ENCODE results near the gene RBM14. TPM values are rescaled to one million over a fixed set of nuclear protein-coding genes. Genes with fewer than 3 reads are reported as not detected.

The RBM14 gene
- total RNA-seq, 1 donor from 2014 or later, result 7.4 TPM

DNA sequence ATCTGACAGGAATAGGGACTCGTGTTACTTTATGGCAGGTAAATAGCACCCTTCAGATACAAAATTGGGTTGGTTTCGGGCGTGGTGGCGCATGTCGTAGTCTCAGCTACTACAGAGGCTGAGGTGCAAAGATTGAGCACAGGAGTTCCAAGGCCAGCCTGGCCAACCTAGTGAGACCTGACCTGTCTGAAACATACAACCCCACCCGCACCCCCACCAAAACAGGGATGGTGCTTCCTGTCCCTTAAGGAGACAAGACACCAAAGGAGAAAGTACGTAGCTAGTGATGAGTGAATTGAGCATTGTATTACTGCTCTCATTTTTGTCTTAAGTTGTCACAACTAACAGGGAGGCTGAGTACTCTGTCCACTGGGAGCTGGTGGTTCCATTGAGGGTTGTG, 36.2 kb downstream of the RBM14 start:
- TF ChIP-seq, protein P1, sequence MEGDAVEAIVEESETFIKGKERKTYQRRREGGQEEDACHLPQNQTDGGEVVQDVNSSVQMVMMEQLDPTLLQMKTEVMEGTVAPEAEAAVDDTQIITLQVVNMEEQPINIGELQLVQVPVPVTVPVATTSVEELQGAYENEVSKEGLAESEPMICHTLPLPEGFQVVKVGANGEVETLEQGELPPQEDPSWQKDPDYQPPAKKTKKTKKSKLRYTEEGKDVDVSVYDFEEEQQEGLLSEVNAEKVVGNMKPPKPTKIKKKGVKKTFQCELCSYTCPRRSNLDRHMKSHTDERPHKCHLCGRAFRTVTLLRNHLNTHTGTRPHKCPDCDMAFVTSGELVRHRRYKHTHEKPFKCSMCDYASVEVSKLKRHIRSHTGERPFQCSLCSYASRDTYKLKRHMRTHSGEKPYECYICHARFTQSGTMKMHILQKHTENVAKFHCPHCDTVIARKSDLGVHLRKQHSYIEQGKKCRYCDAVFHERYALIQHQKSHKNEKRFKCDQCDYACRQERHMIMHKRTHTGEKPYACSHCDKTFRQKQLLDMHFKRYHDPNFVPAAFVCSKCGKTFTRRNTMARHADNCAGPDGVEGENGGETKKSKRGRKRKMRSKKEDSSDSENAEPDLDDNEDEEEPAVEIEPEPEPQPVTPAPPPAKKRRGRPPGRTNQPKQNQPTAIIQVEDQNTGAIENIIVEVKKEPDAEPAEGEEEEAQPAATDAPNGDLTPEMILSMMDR (IDR thresholded peaks at IDR 0.05; ENCODE audit: insufficient read depth, low read length, severe bottlenecking), result no peak
- H3K4me3 ChIP-seq (ENCODE audit: low read depth, low read length), result no peak overlapping the region
- DNase-seq (ENCODE audit: low read depth) (no peak), FAIRE-seq (no peak)
- H3K27me3 ChIP-seq (ENCODE audit: control insufficient read depth, insufficient read depth, low read length), result no peaks in the 10 kb centered on the region
- peaks cover 9% of the 10 kb centered on the region for H3K36me3 ChIP-seq (ENCODE audit: control insufficient read depth, insufficient read depth, low read length)

DNA sequence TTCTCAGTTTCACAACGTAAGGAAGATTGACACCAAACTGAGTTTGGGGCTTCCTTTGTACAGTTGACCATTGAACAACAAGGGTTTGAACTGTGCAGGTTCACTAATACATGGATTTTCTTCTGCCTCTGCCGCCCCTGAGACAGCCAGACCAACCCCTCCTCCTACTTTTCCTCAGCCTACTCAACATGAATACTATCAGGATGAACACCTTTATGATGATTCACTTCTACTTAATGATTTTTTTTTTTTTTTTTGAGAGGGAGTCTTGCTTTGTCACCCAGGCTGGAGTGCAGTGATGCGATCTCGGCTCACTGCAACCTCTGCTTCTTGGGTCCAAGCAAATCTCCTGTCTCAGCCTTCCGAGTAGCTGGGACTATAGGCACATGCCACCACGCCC, 36.7 kb downstream of the RBM14 start:
- FAIRE-seq (no peak), DNase-seq (ENCODE audit: low read depth) (peak; percentile 73)
- Histone ChIP-seq H3K36me3 (ENCODE audit: control insufficient read depth, insufficient read depth, low read length) (peaks cover 10% of the 10 kb centered on the region), H3K27me3 (ENCODE audit: control insufficient read depth, insufficient read depth, low read length) (no peaks in the 10 kb centered on the region), H3K4me3 (ENCODE audit: low read depth, low read length) (no peak overlapping the region)
- TF ChIP-seq, protein P1 (IDR thresholded peaks at IDR 0.05; ENCODE audit: insufficient read depth, low read length, severe bottlenecking), result no peak

DNA sequence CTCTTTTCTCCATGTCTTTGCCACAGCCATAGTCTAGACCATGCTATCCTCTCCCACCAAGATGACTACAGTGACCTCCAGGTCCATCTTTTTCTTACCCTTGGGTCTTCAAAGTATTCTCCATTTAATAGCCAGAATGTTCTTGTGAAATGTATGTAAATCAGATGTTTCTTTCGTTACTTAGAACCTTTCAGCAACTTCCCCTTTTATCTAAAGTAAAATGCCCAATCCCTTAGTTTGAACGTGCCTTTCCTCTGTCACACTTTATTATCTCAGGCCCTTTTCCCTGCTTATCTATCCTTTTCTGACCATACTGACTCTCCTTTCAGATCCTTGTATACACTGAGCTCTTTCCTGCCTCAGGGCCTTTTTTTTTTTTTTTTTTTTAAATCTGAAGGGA, 43.3 kb downstream of the RBM14 start:
- TF ChIP-seq, protein P1 (IDR thresholded peaks at IDR 0.05; ENCODE audit: insufficient read depth, low read length, severe bottlenecking), result no peak
- Histone ChIP-seq H3K36me3 (ENCODE audit: control insufficient read depth, insufficient read depth, low read length) (peaks cover 10% of the 10 kb centered on the region), H3K27me3 (ENCODE audit: control insufficient read depth, insufficient read depth, low read length) (no peaks in the 10 kb centered on the region), H3K4me3 (ENCODE audit: low read depth, low read length) (no peak overlapping the region)
- no peak for FAIRE-seq
- DNase-seq (ENCODE audit: low read depth), result no peak

DNA sequence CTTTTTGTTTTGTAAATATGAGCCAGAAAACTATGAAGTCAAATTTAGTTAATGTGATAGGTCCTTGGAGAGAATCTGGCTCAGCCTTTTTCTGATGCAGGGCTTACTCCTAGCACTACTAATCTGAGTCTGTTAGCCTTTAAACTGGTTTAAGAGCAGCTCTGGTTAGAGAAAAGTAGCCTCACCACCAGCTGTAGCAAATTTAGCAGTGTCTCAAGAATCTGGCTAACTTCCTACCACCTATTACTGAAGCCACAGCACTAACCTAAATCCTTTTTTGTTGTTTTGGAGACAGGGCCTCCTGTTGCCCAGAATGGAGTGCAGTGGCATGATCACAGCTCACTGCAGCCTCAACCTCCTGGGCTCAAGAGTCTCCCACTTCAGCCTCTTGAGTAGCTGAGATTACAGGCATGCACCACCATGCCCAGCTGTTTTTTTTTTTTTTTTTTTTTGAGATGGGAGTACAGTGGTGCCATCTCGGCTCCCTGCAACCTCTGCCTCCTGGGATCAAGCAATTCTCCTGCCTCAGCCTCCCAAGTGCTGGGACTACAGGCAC, 47.4 kb downstream of the RBM14 start:
- peaks cover 4% of the 10 kb centered on the region for H3K36me3 ChIP-seq (ENCODE audit: control insufficient read depth, insufficient read depth, low read length)
- FAIRE-seq (no peak), DNase-seq (ENCODE audit: low read depth) (no peak)
- TF ChIP-seq, protein P1 (IDR thresholded peaks at IDR 0.05; ENCODE audit: insufficient read depth, low read length, severe bottlenecking), result no peak
- H3K4me3 ChIP-seq (ENCODE audit: low read depth, low read length), result no peak overlapping the region
- no peaks in the 10 kb centered on the region for H3K27me3 ChIP-seq (ENCODE audit: control insufficient read depth, insufficient read depth, low read length)

DNA sequence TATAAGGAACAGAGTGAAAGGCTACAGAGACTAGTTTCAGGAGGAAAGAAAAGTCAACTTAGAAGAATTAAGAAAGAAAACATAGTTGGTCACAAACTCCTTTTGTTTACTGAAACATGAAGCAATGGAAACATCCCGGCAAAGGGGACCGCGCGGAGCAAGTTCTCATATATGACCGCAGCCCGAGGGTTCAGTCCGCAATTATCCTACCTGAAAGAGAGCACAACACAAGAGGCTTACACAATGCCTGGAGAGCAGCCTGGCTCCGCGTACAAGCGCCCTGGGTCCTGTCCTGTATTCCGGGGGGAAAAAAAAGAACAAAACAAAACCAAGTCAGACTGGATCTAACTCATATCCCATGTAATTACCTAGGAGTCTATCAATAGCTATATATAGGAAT, 48.9 kb downstream of the RBM14 start:
- no peaks in the 10 kb centered on the region for H3K27me3 ChIP-seq (ENCODE audit: control insufficient read depth, insufficient read depth, low read length)
- TF ChIP-seq, protein P1 (IDR thresholded peaks at IDR 0.05; ENCODE audit: insufficient read depth, low read length, severe bottlenecking), result no peak
- no peak overlapping the region for H3K4me3 ChIP-seq (ENCODE audit: low read depth, low read length)
- DNase-seq (ENCODE audit: low read depth) (no peak), FAIRE-seq (no peak)
- H3K36me3 ChIP-seq (ENCODE audit: control insufficient read depth, insufficient read depth, low read length), result peaks cover 5% of the 10 kb centered on the region

DNA sequence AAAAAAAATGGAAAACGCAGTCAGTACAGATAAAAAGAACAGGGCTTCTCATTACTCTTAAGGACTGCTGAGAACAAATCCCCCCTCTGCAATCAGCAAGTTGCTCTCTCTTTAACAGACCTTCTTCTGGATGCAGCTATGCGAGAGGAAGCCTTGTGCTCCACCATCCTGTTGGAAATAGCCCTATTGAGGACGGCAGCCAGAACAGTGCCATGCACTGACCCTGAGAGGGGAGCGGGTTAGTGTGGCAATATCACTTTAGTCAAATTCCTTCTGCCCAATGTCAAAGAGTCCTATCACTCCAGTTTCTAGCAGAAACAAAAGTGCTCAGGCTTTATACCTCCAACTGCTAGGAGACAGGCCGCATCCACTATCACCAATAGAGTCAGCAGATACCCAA, 54.4 kb downstream of the RBM14 start:
- Histone ChIP-seq H3K36me3 (ENCODE audit: control insufficient read depth, insufficient read depth, low read length) (peaks cover 1% of the 10 kb centered on the region), H3K4me3 (ENCODE audit: low read depth, low read length) (no peak overlapping the region), H3K27me3 (ENCODE audit: control insufficient read depth, insufficient read depth, low read length) (no peaks in the 10 kb centered on the region)
- no peak for FAIRE-seq
- TF ChIP-seq, protein P1 (IDR thresholded peaks at IDR 0.05; ENCODE audit: insufficient read depth, low read length, severe bottlenecking), result no peak
- no peak for DNase-seq (ENCODE audit: low read depth)
